Pancreas (tissue), 10 donors: ENCODE results near the gene POFUT2. TPM values are rescaled to one million over a fixed set of nuclear protein-coding genes. Genes with fewer than 3 reads are reported as not detected.

Experiments used
- ATAC-seq, 4 donors: fragments of 200-7000 bp; cut with Tn5 transposase; one replicate each; pipeline versions ENCODE4 v1.8.0 to v1.9.1; 2020; ENCODE audit warnings: mild to moderate bottlenecking in 4 of 4, moderate library complexity in 4 of 4
- DNase-seq, 6 donors: peaks; one replicate each; pipeline ENCODE4 v3.0.0-alpha.2; 2020
- FAIRE-seq: peaks from 2 replicates; lab custom pipeline; 2012; peaks lifted over from hg19 to GRCh38; lab: Jason Lieb, UNC
- H3K27ac ChIP-seq, 4 donors: fragments of 200-600 bp; sonication (generic); 1 replicate in 3 of 4; 2 replicates in 1 of 4; pipeline versions ENCODE4 v1.5.0 to v1.8.0; 2020
- H3K27me3 ChIP-seq, 4 donors: fragments of 200-600 bp; one replicate each; pipeline ENCODE4 v1.8.0; 2021
- H3K36me3 ChIP-seq, 3 donors: fragments of 200-600 bp; sonication (generic) in 1 of 3; one replicate each; pipeline versions ENCODE4 v1.5.0 to v1.8.0; 2020 to 2021
- H3K4me1 ChIP-seq, 3 donors: fragments of 200-600 bp; one replicate each; pipeline ENCODE4 v1.8.0; 2021
- H3K4me3 ChIP-seq, 4 donors: fragments of 200-600 bp; sonication (generic) in 2 of 4; one replicate each; pipeline versions ENCODE4 v1.5.0 to v1.8.0; 2020 to 2021
- H3K9me3 ChIP-seq, 4 donors: fragments of 200-600 bp; one replicate each; pipeline ENCODE4 v1.8.0; 2021
- CTCF ChIP-seq, 4 donors: fragments of 200-600 bp; sonication (generic) in 3 of 4; IDR thresholded peaks; one replicate each; pipeline versions ENCODE4 v1.5.0 to v1.8.0; 2021; ENCODE audit warnings: antibody characterized with exemption in 4 of 4
- WGBS, 2 donors: extraction: QIAGEN DNeasy Blood & Tissue Kit; methylation state at CpG; one replicate each; pipeline ENCODE4 v1.1.7; 2013; 5-methylcytosine and 5-hydroxymethylcytosine counted together
- intact Hi-C, 3 donors: fragments of 100-400 bp; cut with DNase I; formaldehyde crosslinking; loops; one replicate each; pipeline versions ENCODE4 v1.11.1 to v1.14.2; 2022
- polyA plus RNA-seq, 2 donors: library from polyadenylated mRNA; stranded (reverse); fragments of 200-250 nt; gene quantifications; one replicate each; pipeline ENCODE4 v1.2.3, GENCODE V29; 2013
- total RNA-seq, 6 donors: library from RNA; stranded (reverse); fragmentation: NEBNext Ultra II Directional in 4 of 6; extraction: Animal tissue kit (Norgen Biotek cat#: 25700) in 4 of 6; gene quantifications; one replicate each; pipeline versions ENCODE4 v1.2.1 to v1.2.4, GENCODE V29; 2021 to 2023
- donor health status: healthy with polysubstance abuse.
- donor health status: DM: no; HTN: no; CAD: no; lungs with moderate emphysema.
- donor health status: DM: no; HTN: no; CAD: no.
- donor health status: control.
- donor health status: control.
- donor health status: Bipolar disorder and iron deficiency.
- donor health status: DM: yes; HTN: yes; CAD: no.
- donor health status: DM: no; HTN: no; CAD: no.
- donor health status: DM: no; HTN: no; CAD: no.
- donor health status: DM: yes; HTN: yes; CAD: no.

The POFUT2 gene
- total and polyA plus RNA-seq, 8 donors: 10.1 to 46.9 (median 16.3) TPM

GRCh38 chr21:45256912-45257672 is 30.6 kb downstream of the POFUT2 start:
- intact Hi-C loops: no loop called here
- peaks cover 0 to 4% (median 0%) of the 10 kb centered on the region in 4 donors for H3K27me3 ChIP-seq
- WGBS, 2 donors: 42 to 45% methylated on average over 25 to 27 of the region's 27 CpGs
- no peak for TF ChIP-seq CTCF (IDR thresholded peaks at IDR 0.05)
- H3K9me3 ChIP-seq: no peaks in the 10 kb centered on the region
- no peak overlapping the region for H3K4me3 ChIP-seq
- H3K4me1 ChIP-seq: no peaks in the 10 kb centered on the region
- ATAC-seq (peak in 1 of 4 donors; percentile 21), FAIRE-seq (no peak), DNase-seq (no peak)
- no peak overlapping the region for H3K27ac ChIP-seq
- no peaks in the 10 kb centered on the region for H3K36me3 ChIP-seq

- intact Hi-C loops: no loop called here
- Histone ChIP-seq H3K9me3 (no peaks in the 10 kb centered on the region), H3K4me1 (no peaks in the 10 kb centered on the region), H3K36me3 (no peaks in the 10 kb centered on the region), H3K27ac (no peak overlapping the region), H3K27me3 (peaks cover 0 to 4% (median 0%) of the 10 kb centered on the region in 4 donors), H3K4me3 (no peak overlapping the region)
- peak in 1 of 6 donors; percentile 4 for DNase-seq
- 72 to 76% methylated on average over 31 of the region's 31 CpGs for WGBS, 2 donors
- no peak for FAIRE-seq
- TF ChIP-seq CTCF (IDR thresholded peaks at IDR 0.05): no peak
- ATAC-seq: no peak
Measured at GRCh38 chr21:45256021-45256911, 31.4 kb downstream of the POFUT2 start.

GRCh38 chr21:45255381-45256020 is 32.2 kb downstream of the POFUT2 start:
- H3K27ac ChIP-seq: no peak overlapping the region
- no peaks in the 10 kb centered on the region for H3K36me3 ChIP-seq
- peak in 2 of 4 donors; percentile 36 to 39 for ATAC-seq
- no peak for TF ChIP-seq CTCF (IDR thresholded peaks at IDR 0.05)
- intact Hi-C loops: no loop called here
- peaks cover 0 to 4% (median 0%) of the 10 kb centered on the region in 4 donors for H3K27me3 ChIP-seq
- no peaks in the 10 kb centered on the region for H3K9me3 ChIP-seq
- no peak overlapping the region for H3K4me3 ChIP-seq
- DNase-seq: peak in 1 of 6 donors; percentile 28
- no peak for FAIRE-seq
- H3K4me1 ChIP-seq: no peaks in the 10 kb centered on the region
- 54 to 56% methylated on average over 17 to 22 of the region's 22 CpGs for WGBS, 2 donors

- DNase-seq: no peak
- intact Hi-C loops: no loop called here
- Histone ChIP-seq H3K27me3 (peaks cover 0 to 4% (median 0%) of the 10 kb centered on the region in 4 donors), H3K27ac (no peak overlapping the region), H3K9me3 (no peaks in the 10 kb centered on the region), H3K4me3 (no peak overlapping the region), H3K4me1 (no peaks in the 10 kb centered on the region), H3K36me3 (no peaks in the 10 kb centered on the region)
- no peak for TF ChIP-seq CTCF (IDR thresholded peaks at IDR 0.05)
- FAIRE-seq: no peak
- no peak for ATAC-seq
- WGBS, 2 donors: 65 to 71% methylated on average over 17 of the region's 17 CpGs
Measured at GRCh38 chr21:45254460-45254930, 33.2 kb downstream of the POFUT2 start.
